ENCODE data around the gene IFNAR2. TPM values are rescaled to one million over a fixed set of nuclear protein-coding genes. Genes with fewer than 3 reads are reported as not detected.
"Not testable (repeated sequence)": the region's sequence is repeated elsewhere in the genome, so short reads cannot be mapped to it uniquely, and the experiment has no call there.

The IFNAR2 gene
- total RNA-seq, 1 experiment from 2014 or later: 12.3 TPM

DNA sequence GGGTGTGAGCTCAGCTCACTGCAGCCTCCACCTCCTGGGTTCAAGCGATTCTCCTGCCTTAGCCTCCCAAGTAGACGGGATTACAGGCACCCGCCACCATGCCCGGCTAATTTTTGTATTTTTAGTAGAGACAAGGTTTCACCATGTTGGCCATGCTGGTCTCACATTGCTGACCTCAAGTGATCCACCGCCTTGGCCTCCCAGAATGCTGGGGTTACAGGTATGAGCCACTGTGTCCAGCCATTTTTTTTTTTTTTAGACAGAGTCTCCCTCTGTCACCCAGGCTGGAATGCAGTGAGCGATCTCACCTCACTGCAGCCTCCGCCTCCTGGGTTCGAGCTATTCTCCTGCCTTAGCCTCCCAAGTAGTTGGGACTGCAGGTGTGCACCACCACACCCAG is 13.1 kb downstream of the IFNAR2 start:
- H3K79me2 ChIP-seq (ENCODE audit: insufficient read depth, low read length); H2AFZ ChIP-seq (ENCODE audit: low read depth, low read length, poor library complexity, severe bottlenecking); H3K4me2 ChIP-seq (ENCODE audit: low read length); H3K27ac ChIP-seq (ENCODE audit: low read depth, low read length); RAD21 ChIA-PET (ENCODE audit: low non-redundant PET in 1 of 2, low total read pairs in 2 of 2, uncharacterized antibody in 2 of 2, unreplicated experiment in 2 of 2); DNase-seq (ENCODE audit: low read depth, low spot score); POLR2A ChIA-PET; intact Hi-C loops (cut with micrococcal nuclease); H3K27me3 ChIP-seq (ENCODE audit: insufficient read depth, low read length); H3K4me3 ChIP-seq (replicated peaks in 1 of 2; ENCODE audit: low read depth in 1 of 2, low read length in 2 of 2); H3K9me2 ChIP-seq (ENCODE audit: insufficient read depth); CTCF ChIA-PET; H3K9ac ChIP-seq (ENCODE audit: low read length); ATAC-seq; H3K9me3 ChIP-seq (ENCODE audit: control insufficient read depth in 1 of 2, insufficient read depth in 1 of 2, low read depth in 1 of 2, low read length in 2 of 2); BruUV-seq (replicated peaks); H4K20me1 ChIP-seq (ENCODE audit: insufficient read depth); H3K4me1 ChIP-seq (ENCODE audit: control insufficient read depth in 1 of 2, insufficient read depth in 2 of 2, low read length in 2 of 2): not testable (repeated sequence)
- peaks cover 14 to 23% of the 10 kb centered on the region in 2 experiments; a peak in 3 of 4 replicates for H3K36me3 ChIP-seq (ENCODE audit: control insufficient read depth in 1 of 2, insufficient read depth in 2 of 2, low read length in 2 of 2)

GRCh38 chr21:33244082-33244778 is 14.5 kb downstream of the IFNAR2 start:
- no TSS peak for BruUV-seq (replicated peaks)
- Histone ChIP-seq H3K4me2 (ENCODE audit: low read length) (no peak overlapping the region), H3K27ac (ENCODE audit: low read depth, low read length) (no peak overlapping the region), H3K9me3 (ENCODE audit: control insufficient read depth in 1 of 2, insufficient read depth in 1 of 2, low read depth in 1 of 2, low read length in 2 of 2) (no peaks in the 10 kb centered on the region), H4K20me1 (ENCODE audit: insufficient read depth) (no peaks in the 10 kb centered on the region), H3K36me3 (ENCODE audit: control insufficient read depth in 1 of 2, insufficient read depth in 2 of 2, low read length in 2 of 2) (peaks cover 20 to 32% of the 10 kb centered on the region in 2 experiments; a peak in 3 of 4 replicates), H3K4me3 (replicated peaks in 1 of 2; ENCODE audit: low read depth in 1 of 2, low read length in 2 of 2) (no peak overlapping the region), H3K9me2 (ENCODE audit: insufficient read depth) (no peaks in the 10 kb centered on the region), H3K9ac (ENCODE audit: low read length) (no peak overlapping the region), H3K4me1 (ENCODE audit: control insufficient read depth in 1 of 2, insufficient read depth in 2 of 2, low read length in 2 of 2) (no peaks in the 10 kb centered on the region), H3K79me2 (ENCODE audit: insufficient read depth, low read length) (no peaks in the 10 kb centered on the region), H2AFZ (ENCODE audit: low read depth, low read length, poor library complexity, severe bottlenecking) (no peak overlapping the region), H3K27me3 (ENCODE audit: insufficient read depth, low read length) (no peaks in the 10 kb centered on the region)
- ChIA-PET POLR2A (no interaction called here), RAD21 (ENCODE audit: low non-redundant PET in 1 of 2, low total read pairs in 2 of 2, uncharacterized antibody in 2 of 2, unreplicated experiment in 2 of 2) (no interaction called here), CTCF (no interaction called here)
- ATAC-seq: no peak
- TF ChIP-seq EGR1 (IDR thresholded peaks at IDR 0.05; ENCODE audit: low read depth) (no peak), ATF3 (IDR thresholded peaks at IDR 0.05) (no peak), EZH2 (IDR thresholded peaks at IDR 0.05) (no peak)
- DNase-seq (ENCODE audit: low read depth, low spot score): no peak
- intact Hi-C loops (cut with micrococcal nuclease): no loop called here
